HL-60 (cell line): Measurements from ENCODE around the gene CAPN13.

ENCODE experiments used
- DNase-seq, 2 experiments: peaks; one replicate each; pipeline ENCODE4 v3.0.0-alpha.2; 2010 to 2020; ENCODE audit warnings: low read depth in 1 of 2, low spot score in 1 of 2
- H3K27ac ChIP-seq: fragments of 250-450 bp; sonication (Bioruptor Pico); replicated peaks from 2 replicates; pipeline ENCODE4 v1.5.1; 2020; ENCODE audit warnings: mild to moderate bottlenecking, moderate library complexity
- H3K27me3 ChIP-seq: fragments of 250-450 bp; sonication (Bioruptor Pico); 2 replicates; pipeline ENCODE4 v1.5.1; 2021; ENCODE audit warnings: mild to moderate bottlenecking, moderate library complexity; ENCODE audit not compliant: insufficient read depth, poor library complexity, severe bottlenecking
- H3K4me3 ChIP-seq: replicated peaks from 2 replicates; pipeline ENCODE4 v1.5.1; 2011; ENCODE audit warnings: mild to moderate bottlenecking, control low read depth, low read length; ENCODE audit not compliant: insufficient read depth
- CTCF ChIP-seq: IDR thresholded peaks from one replicate; pipeline ENCODE4 v1.5.1; 2011; ENCODE audit warnings: low read length, control low read depth, inconsistent platforms; ENCODE audit not compliant: insufficient read depth
- GABPA ChIP-seq: IDR thresholded peaks from 2 replicates; pipeline ENCODE4 v1.6.1; 2012; ENCODE audit warnings: low read depth
- POLR2AphosphoS5 ChIP-seq: IDR thresholded peaks from 2 replicates; pipeline ENCODE4 v1.6.1; 2012; ENCODE audit warnings: low read depth
- SPI1 ChIP-seq: IDR thresholded peaks from 2 replicates; pipeline ENCODE4 v1.6.1; 2012; ENCODE audit warnings: low read depth, mild to moderate bottlenecking, borderline replicate concordance
- TF ChIP-seq, protein P1 (sequence below): IDR thresholded peaks from 2 replicates; pipeline ENCODE4 v1.6.1; 2012; ENCODE audit warnings: low read depth; ENCODE audit not compliant: insufficient replicate concordance

CAPN13 gene

DNA sequence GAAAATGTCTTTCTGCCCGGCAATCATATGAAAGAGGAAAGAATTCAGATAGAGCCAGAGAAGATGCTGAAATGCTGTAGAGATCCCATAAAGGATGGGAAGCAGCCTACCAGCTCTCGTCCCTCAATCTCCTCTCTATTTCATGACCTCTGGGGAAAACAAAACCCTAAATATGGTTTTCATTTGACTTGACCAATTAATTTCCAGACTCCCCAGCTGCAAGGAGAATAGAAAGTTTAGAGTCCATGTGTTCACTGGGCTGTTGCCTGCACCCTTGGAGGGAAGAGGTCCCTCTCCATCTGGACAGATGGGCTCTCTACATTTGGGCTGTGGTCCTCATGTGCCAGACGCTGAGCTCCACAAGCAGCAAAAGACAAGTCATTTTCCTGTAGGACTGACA, 40.6 kb downstream of the CAPN13 start:
- Histone ChIP-seq H3K27me3 (peaks cover 3% of the 10 kb centered on the region), H3K4me3 (no peak overlapping the region), H3K27ac (no peak overlapping the region)
- no peak for DNase-seq
- TF ChIP-seq CTCF (no peak), SPI1 (no peak), GABPA (no peak), POLR2AphosphoS5 (no peak)
- TF ChIP-seq, protein P1, sequence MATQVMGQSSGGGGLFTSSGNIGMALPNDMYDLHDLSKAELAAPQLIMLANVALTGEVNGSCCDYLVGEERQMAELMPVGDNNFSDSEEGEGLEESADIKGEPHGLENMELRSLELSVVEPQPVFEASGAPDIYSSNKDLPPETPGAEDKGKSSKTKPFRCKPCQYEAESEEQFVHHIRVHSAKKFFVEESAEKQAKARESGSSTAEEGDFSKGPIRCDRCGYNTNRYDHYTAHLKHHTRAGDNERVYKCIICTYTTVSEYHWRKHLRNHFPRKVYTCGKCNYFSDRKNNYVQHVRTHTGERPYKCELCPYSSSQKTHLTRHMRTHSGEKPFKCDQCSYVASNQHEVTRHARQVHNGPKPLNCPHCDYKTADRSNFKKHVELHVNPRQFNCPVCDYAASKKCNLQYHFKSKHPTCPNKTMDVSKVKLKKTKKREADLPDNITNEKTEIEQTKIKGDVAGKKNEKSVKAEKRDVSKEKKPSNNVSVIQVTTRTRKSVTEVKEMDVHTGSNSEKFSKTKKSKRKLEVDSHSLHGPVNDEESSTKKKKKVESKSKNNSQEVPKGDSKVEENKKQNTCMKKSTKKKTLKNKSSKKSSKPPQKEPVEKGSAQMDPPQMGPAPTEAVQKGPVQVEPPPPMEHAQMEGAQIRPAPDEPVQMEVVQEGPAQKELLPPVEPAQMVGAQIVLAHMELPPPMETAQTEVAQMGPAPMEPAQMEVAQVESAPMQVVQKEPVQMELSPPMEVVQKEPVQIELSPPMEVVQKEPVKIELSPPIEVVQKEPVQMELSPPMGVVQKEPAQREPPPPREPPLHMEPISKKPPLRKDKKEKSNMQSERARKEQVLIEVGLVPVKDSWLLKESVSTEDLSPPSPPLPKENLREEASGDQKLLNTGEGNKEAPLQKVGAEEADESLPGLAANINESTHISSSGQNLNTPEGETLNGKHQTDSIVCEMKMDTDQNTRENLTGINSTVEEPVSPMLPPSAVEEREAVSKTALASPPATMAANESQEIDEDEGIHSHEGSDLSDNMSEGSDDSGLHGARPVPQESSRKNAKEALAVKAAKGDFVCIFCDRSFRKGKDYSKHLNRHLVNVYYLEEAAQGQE, result no peak

- Histone ChIP-seq H3K4me3 (no peak overlapping the region), H3K27ac (no peak overlapping the region), H3K27me3 (peaks cover 3% of the 10 kb centered on the region)
- DNase-seq, result no peak
- no peak for TF ChIP-seq CTCF
- no peak for TF ChIP-seq GABPA
- TF ChIP-seq, protein P1, result no peak
- no peak for TF ChIP-seq POLR2AphosphoS5
- TF ChIP-seq SPI1, result no peak
Observed at GRCh38 chr2:30765876-30766470, 41.3 kb downstream of the CAPN13 start.

- peaks cover 3% of the 10 kb centered on the region for H3K27me3 ChIP-seq
- DNase-seq, result no peak
- TF ChIP-seq CTCF, result no peak
- no peak for TF ChIP-seq POLR2AphosphoS5
- TF ChIP-seq, protein P1, result no peak
- no peak for TF ChIP-seq GABPA
- no peak for TF ChIP-seq SPI1
- no peak overlapping the region for H3K4me3 ChIP-seq
- H3K27ac ChIP-seq, result no peak overlapping the region
Observed at GRCh38 chr2:30765191-30765590, 42.1 kb downstream of the CAPN13 start.
